ENCODE measurements around the gene GID8. TPM values are rescaled to one million over a fixed set of nuclear protein-coding genes. Genes with fewer than 3 reads are reported as not detected.

The GID8 gene
- total RNA-seq, 1 donor from 2014 or later, result 35.8 TPM

DNA sequence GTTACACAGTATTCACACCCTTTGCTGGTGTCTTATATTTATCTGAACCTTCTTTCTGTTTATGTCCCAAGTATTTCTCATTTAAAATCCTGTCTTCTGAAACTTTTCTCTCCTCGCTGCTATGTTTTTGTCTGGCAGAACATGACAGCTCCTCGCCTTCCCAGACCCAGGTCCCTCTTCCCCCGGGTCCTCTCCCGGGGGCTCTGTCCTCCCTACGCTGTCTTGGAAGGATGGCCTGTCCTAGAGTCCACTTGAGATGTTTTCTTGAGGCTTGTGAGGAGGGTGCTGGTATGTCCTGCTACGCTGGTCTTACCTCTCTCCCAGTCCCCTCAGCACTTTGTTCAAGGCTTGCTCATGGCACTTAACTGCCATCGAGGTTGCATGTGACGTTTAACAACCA is 6.2 kb downstream of the GID8 start:
- no peak overlapping the region for H3K27ac Mint-ChIP-seq (ENCODE audit: unreplicated experiment)
- H3K36me3 Mint-ChIP-seq (ENCODE audit: unreplicated experiment), result peaks cover 43% of the 10 kb centered on the region
- H3K4me3 Mint-ChIP-seq (ENCODE audit: unreplicated experiment), result no peak overlapping the region
- H3K4me1 Mint-ChIP-seq (ENCODE audit: unreplicated experiment), result peaks cover 12% of the 10 kb centered on the region
- no peaks in the 10 kb centered on the region for H3K9me3 Mint-ChIP-seq (ENCODE audit: unreplicated experiment)
- no peaks in the 10 kb centered on the region for H3K27me3 Mint-ChIP-seq (ENCODE audit: unreplicated experiment)
- TF ChIP-seq, protein P1, sequence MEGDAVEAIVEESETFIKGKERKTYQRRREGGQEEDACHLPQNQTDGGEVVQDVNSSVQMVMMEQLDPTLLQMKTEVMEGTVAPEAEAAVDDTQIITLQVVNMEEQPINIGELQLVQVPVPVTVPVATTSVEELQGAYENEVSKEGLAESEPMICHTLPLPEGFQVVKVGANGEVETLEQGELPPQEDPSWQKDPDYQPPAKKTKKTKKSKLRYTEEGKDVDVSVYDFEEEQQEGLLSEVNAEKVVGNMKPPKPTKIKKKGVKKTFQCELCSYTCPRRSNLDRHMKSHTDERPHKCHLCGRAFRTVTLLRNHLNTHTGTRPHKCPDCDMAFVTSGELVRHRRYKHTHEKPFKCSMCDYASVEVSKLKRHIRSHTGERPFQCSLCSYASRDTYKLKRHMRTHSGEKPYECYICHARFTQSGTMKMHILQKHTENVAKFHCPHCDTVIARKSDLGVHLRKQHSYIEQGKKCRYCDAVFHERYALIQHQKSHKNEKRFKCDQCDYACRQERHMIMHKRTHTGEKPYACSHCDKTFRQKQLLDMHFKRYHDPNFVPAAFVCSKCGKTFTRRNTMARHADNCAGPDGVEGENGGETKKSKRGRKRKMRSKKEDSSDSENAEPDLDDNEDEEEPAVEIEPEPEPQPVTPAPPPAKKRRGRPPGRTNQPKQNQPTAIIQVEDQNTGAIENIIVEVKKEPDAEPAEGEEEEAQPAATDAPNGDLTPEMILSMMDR (IDR thresholded peaks at IDR 0.05), result no peak
- DNase-seq (ENCODE audit: extremely low spot score, unreplicated experiment), result no peak

DNA sequence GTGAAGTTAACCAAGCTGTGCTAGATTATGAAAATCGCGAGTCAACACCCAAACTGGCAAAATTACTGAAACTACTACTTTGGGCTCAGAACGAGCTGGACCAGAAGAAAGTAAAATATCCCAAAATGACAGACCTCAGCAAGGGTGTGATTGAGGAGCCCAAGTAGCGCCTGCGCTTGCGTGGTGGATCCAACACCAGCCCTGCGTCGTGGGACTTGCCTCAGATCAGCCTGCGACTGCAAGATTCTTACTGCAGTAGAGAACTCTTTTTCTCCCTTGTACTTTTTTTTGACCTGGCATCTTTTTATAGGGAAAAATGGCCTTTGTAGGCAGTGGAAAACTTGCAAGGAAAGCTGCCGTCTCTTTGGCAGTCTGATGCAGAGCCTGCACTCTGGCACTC is 6.8 kb downstream of the GID8 start:
- H3K9me3 Mint-ChIP-seq (ENCODE audit: unreplicated experiment), result no peaks in the 10 kb centered on the region
- no peak overlapping the region for H3K27ac Mint-ChIP-seq (ENCODE audit: unreplicated experiment)
- peaks cover 49% of the 10 kb centered on the region for H3K36me3 Mint-ChIP-seq (ENCODE audit: unreplicated experiment)
- no peak overlapping the region for H3K4me3 Mint-ChIP-seq (ENCODE audit: unreplicated experiment)
- peaks cover 6% of the 10 kb centered on the region for H3K4me1 Mint-ChIP-seq (ENCODE audit: unreplicated experiment)
- no peak for DNase-seq (ENCODE audit: extremely low spot score, unreplicated experiment)
- TF ChIP-seq, protein P1 (IDR thresholded peaks at IDR 0.05), result no peak
- no peaks in the 10 kb centered on the region for H3K27me3 Mint-ChIP-seq (ENCODE audit: unreplicated experiment)

DNA sequence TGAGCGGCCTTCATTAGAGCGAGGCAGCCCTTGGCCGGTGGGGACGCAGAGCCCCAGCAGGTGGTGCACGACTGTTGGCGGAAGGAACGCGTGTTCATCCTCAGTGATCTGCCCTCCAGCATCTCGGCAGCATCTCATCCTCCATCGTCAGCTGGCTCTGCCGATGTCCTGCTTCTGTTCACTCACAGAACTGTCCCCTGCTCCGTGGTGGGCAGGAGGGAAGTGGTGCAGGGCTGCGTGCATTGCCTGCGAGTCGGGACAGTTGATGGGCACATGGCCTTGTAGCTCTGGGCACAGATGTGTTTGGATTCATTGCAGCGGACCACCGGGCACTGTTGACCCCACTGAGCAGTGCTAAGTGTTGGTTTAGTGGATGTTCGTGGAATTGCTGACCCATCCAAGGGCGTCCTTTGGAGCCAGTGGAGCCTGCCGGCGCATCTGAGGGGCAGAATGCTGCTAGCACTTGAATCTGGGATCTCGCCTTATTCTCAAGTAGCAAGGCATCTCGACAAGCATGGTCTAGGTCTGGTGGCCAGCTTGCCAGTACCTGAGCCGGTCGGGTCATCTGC is 7.9 kb downstream of the GID8 start:
- TF ChIP-seq, protein P1 (IDR thresholded peaks at IDR 0.05), result no peak
- no peak overlapping the region for H3K4me3 Mint-ChIP-seq (ENCODE audit: unreplicated experiment)
- no peaks in the 10 kb centered on the region for H3K27me3 Mint-ChIP-seq (ENCODE audit: unreplicated experiment)
- no peaks in the 10 kb centered on the region for H3K9me3 Mint-ChIP-seq (ENCODE audit: unreplicated experiment)
- peaks cover 2% of the 10 kb centered on the region for H3K4me1 Mint-ChIP-seq (ENCODE audit: unreplicated experiment)
- no peak for DNase-seq (ENCODE audit: extremely low spot score, unreplicated experiment)
- no peak overlapping the region for H3K27ac Mint-ChIP-seq (ENCODE audit: unreplicated experiment)
- H3K36me3 Mint-ChIP-seq (ENCODE audit: unreplicated experiment), result peaks cover 50% of the 10 kb centered on the region

DNA sequence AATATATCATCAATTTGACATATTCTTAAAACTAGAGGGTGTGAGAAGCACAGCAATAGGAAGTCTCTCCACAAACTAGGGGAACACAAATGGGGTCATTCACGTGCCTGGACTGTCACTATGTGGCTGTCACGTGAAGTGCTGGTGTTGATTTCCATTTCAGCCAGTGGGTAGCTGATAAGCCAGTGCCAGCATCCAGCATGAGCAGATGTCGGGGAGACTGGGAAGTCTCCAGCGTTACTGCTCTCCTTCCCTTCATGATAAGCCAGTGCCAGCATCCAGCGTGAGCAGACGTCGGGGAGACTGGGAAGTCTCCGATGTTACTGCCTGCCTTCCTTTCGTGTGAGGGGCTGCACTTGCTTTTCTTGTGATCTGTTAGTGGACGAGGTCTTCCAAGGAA is 9.0 kb downstream of the GID8 start:
- Mint-ChIP-seq H3K27me3 (ENCODE audit: unreplicated experiment) (no peaks in the 10 kb centered on the region), H3K4me3 (ENCODE audit: unreplicated experiment) (no peak overlapping the region), H3K36me3 (ENCODE audit: unreplicated experiment) (peaks cover 44% of the 10 kb centered on the region), H3K9me3 (ENCODE audit: unreplicated experiment) (no peaks in the 10 kb centered on the region), H3K27ac (ENCODE audit: unreplicated experiment) (no peak overlapping the region), H3K4me1 (ENCODE audit: unreplicated experiment) (no peaks in the 10 kb centered on the region)
- TF ChIP-seq, protein P1 (IDR thresholded peaks at IDR 0.05), result no peak
- no peak for DNase-seq (ENCODE audit: extremely low spot score, unreplicated experiment)

DNA sequence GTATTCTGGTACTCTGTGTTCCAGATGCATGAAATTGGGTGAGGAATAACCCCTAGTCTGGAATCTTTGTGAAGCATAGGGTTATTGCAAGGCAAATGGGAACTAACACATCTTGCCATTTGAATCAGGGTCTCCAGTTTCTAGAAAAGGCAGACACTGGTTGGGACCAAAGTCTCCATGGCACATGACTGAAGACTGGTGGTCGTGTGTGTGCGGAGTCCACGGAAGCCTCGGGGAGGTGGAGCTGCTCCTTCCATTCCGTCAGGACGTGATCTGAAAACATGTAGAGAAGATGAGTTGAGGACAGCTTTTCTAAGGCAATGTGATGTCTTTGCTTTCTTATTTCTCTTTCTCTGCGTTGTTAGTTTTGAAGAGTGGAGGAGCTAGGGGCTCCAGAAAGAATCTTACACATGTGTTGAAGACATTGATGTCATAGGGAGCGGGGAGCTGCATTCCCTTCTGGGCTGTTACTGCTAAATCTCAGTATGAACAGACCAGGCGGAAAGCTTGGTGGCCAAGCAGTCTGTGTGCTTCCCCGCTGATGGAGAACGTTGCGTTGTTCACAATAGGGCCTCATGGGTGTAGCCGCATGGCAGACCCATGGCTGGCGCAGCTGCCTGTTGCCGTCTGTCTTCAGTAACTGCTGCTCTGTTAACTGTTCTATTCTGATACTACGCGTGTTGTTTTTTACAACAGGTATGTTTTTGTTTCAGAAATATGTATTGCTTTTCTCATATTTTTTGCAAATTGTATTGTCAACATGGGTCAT is 9.8 kb downstream of the GID8 start:
- Mint-ChIP-seq H3K4me3 (ENCODE audit: unreplicated experiment) (no peak overlapping the region), H3K4me1 (ENCODE audit: unreplicated experiment) (no peaks in the 10 kb centered on the region), H3K36me3 (ENCODE audit: unreplicated experiment) (peaks cover 43% of the 10 kb centered on the region), H3K9me3 (ENCODE audit: unreplicated experiment) (no peaks in the 10 kb centered on the region), H3K27me3 (ENCODE audit: unreplicated experiment) (no peaks in the 10 kb centered on the region), H3K27ac (ENCODE audit: unreplicated experiment) (no peak overlapping the region)
- TF ChIP-seq, protein P1 (IDR thresholded peaks at IDR 0.05), result no peak
- DNase-seq (ENCODE audit: extremely low spot score, unreplicated experiment), result no peak

Data from osteocyte (in vitro differentiated cells).